Gastrocnemius medialis (tissue), 4 donors: ENCODE results near the gene CLEC18B. TPM values are rescaled to one million over a fixed set of nuclear protein-coding genes. Genes with fewer than 3 reads are reported as not detected.
"Not testable (repeated sequence)": the region's sequence is repeated elsewhere in the genome, so short reads cannot be mapped to it uniquely, and the experiment has no call there.

Source experiments
- ATAC-seq, 2 donors: fragments of 150-250 bp; one replicate each; pipeline ENCODE4 v1.9.1; 2016
- DNase-seq, 2 donors: peaks; one replicate each; pipeline ENCODE4 v3.0.0-alpha.2; 2019
- H3K27ac ChIP-seq, 4 donors: fragments of 200-600 bp; sonication (generic); 1 replicate in 1 of 4; 2 replicates in 3 of 4; pipeline ENCODE4 v1.5.1; 2016 to 2018; ENCODE audit warnings: mild to moderate bottlenecking in 2 of 4, moderate library complexity in 1 of 4
- H3K27me3 ChIP-seq, 3 donors: fragments of 200-600 bp; sonication (generic) in 2 of 3; 1 replicate in 1 of 3; 2 replicates in 2 of 3; pipeline versions ENCODE4 v1.5.1 to v1.6.0; 2016 to 2019; ENCODE audit warnings: mild to moderate bottlenecking in 1 of 3, moderate library complexity in 1 of 3
- H3K36me3 ChIP-seq, 2 donors: fragments of 200-600 bp; sonication (generic) in 1 of 2; one replicate each; pipeline ENCODE4 v1.5.1; 2017 to 2018
- H3K4me1 ChIP-seq, 2 donors: fragments of 200-600 bp; sonication (generic) in 1 of 2; one replicate each; pipeline ENCODE4 v1.5.1; 2016 to 2017; ENCODE audit warnings: mild to moderate bottlenecking in 2 of 2
- H3K4me3 ChIP-seq, 4 donors: fragments of 200-600 bp; sonication (generic) in 3 of 4; 1 replicate in 1 of 4; 2 replicates in 3 of 4; pipeline ENCODE4 v1.5.1; 2016 to 2019; ENCODE audit warnings: mild to moderate bottlenecking in 2 of 4
- H3K9me3 ChIP-seq, 3 donors: fragments of 200-600 bp; sonication (generic) in 2 of 3; 1 replicate in 1 of 3; 2 replicates in 2 of 3; pipeline ENCODE4 v1.5.1; 2016 to 2019
- POLR2A ChIP-seq, 2 donors: fragments of 450-650 bp; IDR thresholded peaks; one replicate each; pipeline ENCODE4 v1.6.1; 2017; ENCODE audit warnings: antibody characterized with exemption in 2 of 2, mild to moderate bottlenecking in 2 of 2, moderate library complexity in 2 of 2
- in situ Hi-C, 4 donors: fragments of 200-750 bp; cut with MboI; loops; one replicate each; pipeline versions ENCODE4 v1.15.0 to v1.8.0; 2017; ENCODE audit warnings: low sequenced_read_pairs in 4 of 4
- intact Hi-C: fragments of 100-400 bp; cut with DNase I; formaldehyde crosslinking; loops from one replicate; pipeline ENCODE4 v1.15.1; 2023; ENCODE audit warnings: low total_unique reads
- total RNA-seq, 4 donors: library from RNA; depleted of rRNA; stranded (reverse); fragments of >200 nt; gene quantifications; one replicate each; pipeline versions ENCODE4 v1.1.0 to v1.2.3, GENCODE V29; 2016
- TF ChIP-seq, protein P1 (sequence below), 5 experiments: fragments of 450-650 bp in 3 of 5; fragments of 200-600 bp in 2 of 5; sonication (generic) in 2 of 5; IDR thresholded peaks in 4 of 5; conservative IDR thresholded peaks in 1 of 5; 1 replicate in 4 of 5; 2 replicates in 1 of 5; pipeline ENCODE4 v1.5.1; 2016 to 2019; ENCODE audit warnings: antibody characterized with exemption in 5 of 5, mild to moderate bottlenecking in 3 of 5, moderate library complexity in 3 of 5

The CLEC18B gene
- total RNA-seq, 4 donors from 2014 or later = 1.1 to 2.7 TPM; not detected in 2

DNA sequence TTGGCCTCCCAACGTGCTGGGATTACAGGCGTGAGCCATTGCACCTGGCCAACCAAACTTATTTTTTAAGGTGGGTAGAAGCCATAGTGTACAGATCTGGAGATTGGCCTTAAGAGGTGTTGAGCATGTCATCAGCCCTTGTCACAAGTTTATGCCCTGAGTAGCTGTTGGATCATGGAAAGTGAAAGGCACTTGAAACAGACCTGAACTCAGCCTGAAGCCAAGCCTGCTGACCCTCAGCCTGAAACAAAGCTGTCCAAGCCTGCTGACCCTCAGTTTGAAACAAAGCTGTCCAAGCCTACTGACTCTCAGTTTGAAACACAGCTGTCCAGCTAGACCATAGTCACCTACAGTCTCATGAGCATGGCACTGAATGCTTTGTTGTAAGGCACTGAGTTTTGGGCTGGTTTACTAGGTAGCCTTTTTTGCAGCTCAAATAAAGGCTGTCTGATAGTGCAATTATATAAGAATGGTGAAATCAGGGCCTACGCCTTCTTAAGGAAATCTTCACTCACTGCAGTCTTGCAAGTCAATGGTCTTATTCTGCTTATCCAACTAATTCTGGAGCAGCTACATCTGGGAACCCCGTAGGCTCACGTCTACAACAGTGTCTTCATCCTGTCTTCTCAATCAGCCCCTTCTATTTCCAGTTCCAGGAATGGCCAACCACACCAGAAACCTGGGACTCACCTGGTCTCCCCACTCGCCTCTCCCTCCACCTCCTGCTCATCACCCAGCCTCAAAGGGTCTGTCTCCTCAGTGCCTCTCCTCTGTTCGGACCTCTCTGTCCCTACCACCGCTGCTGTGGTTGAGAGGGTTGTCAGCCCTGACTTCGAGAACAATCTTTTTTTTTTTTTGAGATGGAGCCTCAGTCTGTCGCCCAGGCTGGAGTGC is 48.1 kb downstream of the CLEC18B start:
- ATAC-seq (no peak), DNase-seq (no peak)
- no peak overlapping the region for H3K27ac ChIP-seq
- intact Hi-C loops = no loop called here
- H3K4me3 ChIP-seq = no peak overlapping the region
- in situ Hi-C loops = loop anchor here in 2 of 4 donors (10.0 to 25.0 kb wide), 2 partner anchors 78 to 89 kb away; partner anchors contain the start of gene PSMD7 (in 1 of the 2)
- TF ChIP-seq, protein P1, sequence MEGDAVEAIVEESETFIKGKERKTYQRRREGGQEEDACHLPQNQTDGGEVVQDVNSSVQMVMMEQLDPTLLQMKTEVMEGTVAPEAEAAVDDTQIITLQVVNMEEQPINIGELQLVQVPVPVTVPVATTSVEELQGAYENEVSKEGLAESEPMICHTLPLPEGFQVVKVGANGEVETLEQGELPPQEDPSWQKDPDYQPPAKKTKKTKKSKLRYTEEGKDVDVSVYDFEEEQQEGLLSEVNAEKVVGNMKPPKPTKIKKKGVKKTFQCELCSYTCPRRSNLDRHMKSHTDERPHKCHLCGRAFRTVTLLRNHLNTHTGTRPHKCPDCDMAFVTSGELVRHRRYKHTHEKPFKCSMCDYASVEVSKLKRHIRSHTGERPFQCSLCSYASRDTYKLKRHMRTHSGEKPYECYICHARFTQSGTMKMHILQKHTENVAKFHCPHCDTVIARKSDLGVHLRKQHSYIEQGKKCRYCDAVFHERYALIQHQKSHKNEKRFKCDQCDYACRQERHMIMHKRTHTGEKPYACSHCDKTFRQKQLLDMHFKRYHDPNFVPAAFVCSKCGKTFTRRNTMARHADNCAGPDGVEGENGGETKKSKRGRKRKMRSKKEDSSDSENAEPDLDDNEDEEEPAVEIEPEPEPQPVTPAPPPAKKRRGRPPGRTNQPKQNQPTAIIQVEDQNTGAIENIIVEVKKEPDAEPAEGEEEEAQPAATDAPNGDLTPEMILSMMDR (IDR thresholded peaks at IDR 0.05 in 4 of 5, conservative IDR thresholded peaks at IDR 0.05 in 1 of 5) = no peak
- TF ChIP-seq POLR2A (IDR thresholded peaks at IDR 0.05) = no peak
- no peaks in the 10 kb centered on the region for H3K36me3 ChIP-seq
- peaks cover 0 to 7% of the 10 kb centered on the region in 2 donors for H3K4me1 ChIP-seq
- H3K27me3 ChIP-seq = no peaks in the 10 kb centered on the region
- no peaks in the 10 kb centered on the region for H3K9me3 ChIP-seq

DNA sequence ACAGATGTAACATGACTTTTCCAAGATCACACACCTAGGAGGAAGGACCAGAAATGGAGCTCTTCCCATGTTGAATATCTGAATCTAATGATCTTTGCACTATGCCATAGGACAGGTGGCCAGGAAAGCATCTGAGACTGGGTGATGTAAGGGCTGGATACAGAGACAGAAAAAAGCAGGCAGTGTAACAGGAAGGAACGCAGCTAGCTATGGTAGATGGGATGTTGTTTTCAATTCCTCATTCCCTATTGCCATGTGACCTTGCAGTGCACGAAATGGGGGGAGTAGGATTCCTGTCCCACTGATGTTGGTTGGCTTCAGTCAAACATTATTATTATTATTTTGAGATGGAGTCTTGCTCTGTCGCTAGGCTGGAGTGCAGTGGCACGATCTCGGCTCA is 48.9 kb downstream of the CLEC18B start:
- no peaks in the 10 kb centered on the region for H3K27me3 ChIP-seq
- no peak overlapping the region for H3K27ac ChIP-seq
- in situ Hi-C loops (loop anchor here in 2 of 4 donors (10.0 to 25.0 kb wide), 2 partner anchors 78 to 90 kb away; partner anchors contain the start of gene PSMD7 (in 1 of the 2)), intact Hi-C loops (no loop called here)
- DNase-seq = no peak
- H3K36me3 ChIP-seq = no peaks in the 10 kb centered on the region
- H3K4me3 ChIP-seq = no peak overlapping the region
- H3K9me3 ChIP-seq = no peaks in the 10 kb centered on the region
- TF ChIP-seq, protein P1 (IDR thresholded peaks at IDR 0.05 in 4 of 5, conservative IDR thresholded peaks at IDR 0.05 in 1 of 5) = no peak
- TF ChIP-seq POLR2A (IDR thresholded peaks at IDR 0.05) = no peak
- no peak for ATAC-seq
- peaks cover 0 to 7% of the 10 kb centered on the region in 2 donors for H3K4me1 ChIP-seq

DNA sequence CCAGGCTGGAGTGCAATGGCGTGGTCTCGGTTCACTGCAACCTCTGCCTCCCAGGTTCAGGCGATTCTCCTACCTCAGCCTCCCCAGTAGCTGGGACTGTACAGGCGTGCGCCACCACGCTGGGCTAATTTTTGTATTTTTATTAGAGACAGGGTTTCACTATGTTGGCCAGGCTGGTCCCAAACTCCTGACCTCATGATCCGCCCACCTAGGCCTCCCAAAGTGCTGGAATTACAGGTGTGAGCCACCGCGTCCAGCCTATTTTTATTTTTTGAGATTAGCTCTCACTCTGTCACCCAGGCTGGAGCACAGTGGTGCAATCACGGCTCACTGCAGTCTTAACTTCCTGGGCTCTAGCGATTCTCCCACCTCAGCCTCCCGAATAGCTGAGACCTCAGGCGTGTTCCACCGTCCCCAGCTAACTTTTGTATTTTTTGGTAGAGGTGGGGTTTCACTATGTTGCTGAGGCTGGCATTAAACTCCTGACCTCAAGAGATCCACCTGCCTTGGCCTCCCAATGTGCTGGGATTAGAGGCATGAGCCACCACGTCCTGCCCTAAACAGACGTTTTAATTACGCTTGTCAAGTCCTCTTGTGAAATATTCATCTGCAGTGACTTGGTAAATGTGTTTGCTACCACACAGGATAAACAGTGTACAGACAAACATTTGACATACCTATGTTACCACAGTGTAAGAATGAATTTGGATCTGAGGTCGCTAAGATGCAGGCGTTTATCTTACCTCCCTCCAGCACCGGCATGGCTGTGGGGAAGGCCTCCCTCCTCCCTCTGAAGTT is 50.7 kb downstream of the CLEC18B start:
- DNase-seq, intact Hi-C loops, H3K27me3 ChIP-seq, H3K27ac ChIP-seq, H3K9me3 ChIP-seq, H3K4me3 ChIP-seq, ATAC-seq, H3K36me3 ChIP-seq: not testable (repeated sequence)
- peaks cover 11 to 21% of the 10 kb centered on the region in 2 donors for H3K4me1 ChIP-seq
- in situ Hi-C loops = loop anchor here in 2 of 4 donors (10.0 to 25.0 kb wide), 2 partner anchors 76 to 92 kb away; partner anchors contain the start of gene PSMD7 (in 1 of the 2)

DNA sequence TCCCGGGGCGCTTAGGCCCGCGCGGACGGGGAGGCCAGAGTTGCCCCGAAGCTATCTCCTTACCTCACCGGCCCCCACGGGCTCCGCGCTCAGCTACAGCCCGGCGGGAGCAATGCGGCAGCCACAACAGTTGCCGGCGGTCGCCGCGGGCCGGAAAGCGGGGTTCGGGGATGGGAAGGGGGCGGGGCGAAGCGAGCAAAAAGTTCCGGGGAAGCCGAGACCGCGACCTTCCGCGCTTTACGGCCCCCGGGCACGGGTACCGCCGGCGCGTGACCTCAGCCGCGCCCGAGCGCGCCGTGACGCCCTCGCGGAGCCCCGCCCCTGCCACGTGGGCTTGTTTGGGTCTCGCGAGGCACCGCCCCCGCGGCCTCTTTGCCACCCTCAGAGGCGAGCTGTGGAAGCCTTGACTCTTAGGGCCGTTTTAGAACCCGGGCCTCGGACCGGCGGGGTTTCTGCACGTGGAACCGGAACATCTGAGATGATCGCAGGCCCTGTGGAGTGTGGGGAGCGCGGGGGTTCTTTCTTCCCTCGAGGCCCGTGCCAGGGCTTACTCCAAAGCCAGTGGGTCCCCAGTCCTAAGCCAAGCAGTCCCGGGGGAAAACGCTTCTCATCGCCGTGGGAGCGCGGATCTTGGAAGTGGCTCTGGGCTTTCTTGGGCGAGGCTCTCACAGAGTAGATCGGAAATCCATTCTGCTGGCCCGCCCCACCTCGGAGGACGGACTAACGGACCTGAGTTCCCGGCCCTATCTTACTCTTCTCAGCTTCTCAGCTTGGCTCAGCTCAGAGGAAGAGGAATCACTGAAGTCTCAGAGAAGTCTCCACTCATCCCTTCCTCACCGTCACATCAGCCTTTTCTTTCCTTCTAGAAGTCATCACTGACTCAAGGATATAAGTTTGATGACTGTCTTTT is 53.0 kb downstream of the CLEC18B start:
- intact Hi-C loops = loop anchor here (2.0 kb wide), 1 partner anchor 71 kb away; the partner anchor contains the start of gene PSMD7
- Histone ChIP-seq H3K4me1 (peaks cover 11 to 22% of the 10 kb centered on the region in 2 donors), H3K4me3 (peak overlapping the region; percentile 74 to 92 (median 84)), H3K27ac (peak overlapping the region; percentile 88 to 98 (median 90))
- H3K36me3 ChIP-seq, H3K9me3 ChIP-seq, H3K27me3 ChIP-seq: not testable (repeated sequence)
- in situ Hi-C loops = loop anchor here in 1 of 4 donors (25.0 kb wide), 1 partner anchor 94 kb away; no protein-coding TSS in a partner anchor
- ATAC-seq = peak; percentile 91 to 96
- DNase-seq = peak; percentile 95 to 99
- TF ChIP-seq POLR2A (IDR thresholded peaks at IDR 0.05) = peak; percentile 65 to 75

DNA sequence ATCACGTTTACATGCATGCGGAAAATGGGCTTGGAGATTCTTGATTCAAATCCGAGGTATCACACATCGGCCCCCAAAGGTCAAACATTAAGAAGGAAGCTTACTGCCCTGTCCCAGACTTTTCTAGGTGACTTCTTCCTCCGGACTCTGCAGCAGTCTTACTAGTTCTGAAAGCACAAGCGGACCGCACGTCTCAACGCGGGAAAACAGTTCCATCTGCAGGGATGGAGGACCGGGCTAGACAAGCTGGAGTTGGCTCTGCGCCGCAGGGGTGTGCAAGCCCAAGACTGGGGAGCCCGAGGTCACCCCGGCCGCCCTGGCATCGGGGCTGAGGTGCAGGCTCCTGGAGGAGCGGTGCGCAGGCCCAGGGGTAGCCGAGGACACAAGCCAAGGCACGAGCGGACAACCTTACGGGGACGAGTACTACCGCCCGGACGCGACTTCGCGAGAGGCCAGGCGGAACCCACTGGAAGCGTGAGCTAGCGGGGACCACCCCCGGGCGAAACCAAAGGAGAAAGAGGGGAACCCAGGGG is 53.7 kb downstream of the CLEC18B start:
- Histone ChIP-seq H3K27ac (peak overlapping the region; percentile 88 to 98 (median 90)), H3K4me3 (peak overlapping the region; percentile 74 to 92 (median 84)), H3K4me1 (peaks cover 11 to 22% of the 10 kb centered on the region in 2 donors)
- DNase-seq = peak; percentile 22 to 42
- in situ Hi-C loops = loop anchor here in 1 of 4 donors (25.0 kb wide), 1 partner anchor 95 kb away; no protein-coding TSS in a partner anchor
- H3K27me3 ChIP-seq, H3K36me3 ChIP-seq, H3K9me3 ChIP-seq: not testable (repeated sequence)
- intact Hi-C loops = loop anchor here (2.0 kb wide), 1 partner anchor 71 kb away; the partner anchor contains the start of gene PSMD7
- ATAC-seq = peak; percentile 43 to 45

DNA sequence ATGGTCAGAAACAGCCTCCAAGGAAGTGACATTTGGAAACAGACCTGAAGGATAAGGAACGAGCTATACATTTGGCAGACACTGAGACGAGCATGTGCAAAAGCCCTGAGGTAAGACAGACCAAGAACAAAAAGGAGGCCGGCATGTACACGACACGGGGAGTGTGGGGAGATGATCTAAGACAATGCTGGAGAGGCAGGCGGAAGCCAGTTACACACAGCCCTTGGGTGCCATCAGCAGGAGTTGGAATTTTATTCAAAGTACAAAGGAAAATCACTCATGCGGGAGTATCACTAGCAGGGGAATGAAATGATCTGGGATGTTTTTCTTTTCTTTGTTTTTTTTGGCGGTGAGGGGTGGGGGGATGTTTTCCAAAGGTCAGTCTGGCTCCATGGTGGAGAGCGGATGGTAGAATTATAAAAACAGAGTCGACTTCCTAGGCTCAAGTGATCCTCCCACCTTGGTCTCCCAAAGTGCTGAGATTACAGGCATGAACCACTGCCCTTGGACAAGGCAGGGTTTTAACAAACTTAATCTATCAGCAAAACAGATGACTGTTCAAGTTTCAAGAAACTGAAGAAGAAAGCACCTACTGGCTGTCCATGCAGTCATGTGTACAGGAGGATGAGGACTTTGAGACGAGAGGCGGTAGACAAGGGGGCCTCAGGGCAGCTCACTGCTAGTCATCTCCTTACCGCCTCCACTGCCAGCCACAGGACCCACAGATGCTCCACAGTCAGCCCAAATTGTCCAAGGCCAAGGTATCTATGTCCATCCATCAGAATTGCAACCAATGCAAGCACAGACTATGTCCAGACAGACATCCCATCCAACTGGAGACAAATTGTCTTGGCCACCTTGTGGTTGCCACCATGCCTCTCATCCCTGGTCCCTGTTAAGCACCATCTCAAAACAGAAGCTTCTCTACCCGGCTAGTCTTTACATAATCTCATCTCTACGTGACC is 59.4 kb downstream of the CLEC18B start:
- H3K27ac ChIP-seq, H3K4me3 ChIP-seq, H3K27me3 ChIP-seq, ATAC-seq, intact Hi-C loops, DNase-seq, H3K9me3 ChIP-seq: not testable (repeated sequence)
- in situ Hi-C loops = loop anchor here in 1 of 4 donors (25.0 kb wide), 1 partner anchor 100 kb away; no protein-coding TSS in a partner anchor
- peaks cover 0 to 14% of the 10 kb centered on the region in 2 donors for H3K36me3 ChIP-seq
- peaks cover 10% of the 10 kb centered on the region in 2 donors for H3K4me1 ChIP-seq
